Activated CD8-positive, alpha-beta T cell treated with anti-CD3 and anti-CD28 coated beads for 36 hours (primary cell): ENCODE data around the gene CAMSAP2. TPM values are rescaled to one million over a fixed set of nuclear protein-coding genes. Genes with fewer than 3 reads are reported as not detected.
A peak's percentile ranks its signal among the peaks of the same experiment; 100 is the strongest.

Experiments used
- ATAC-seq: fragments of 200-7000 bp; cut with Tn5 transposase; one replicate; pipeline ENCODE4 v1.10.0; 2021; ENCODE audit warnings: mild to moderate bottlenecking, moderate library complexity
- CTCF ChIA-PET: fragments of 350-600 bp; sonication (Branson Sonifier 250); formaldehyde crosslinking; loops from one replicate; lab custom pipeline; 2021; ENCODE audit warnings: antibody characterized with exemption; lab: Charles Lee
- POLR2A ChIA-PET: fragments of 350-600 bp; sonication (Branson Sonifier 250); formaldehyde crosslinking; loops from one replicate; lab custom pipeline; 2021; ENCODE audit warnings: antibody characterized with exemption; lab: Charles Lee
- DNase-seq: peaks from one replicate; pipeline ENCODE4 v3.0.0-alpha.2; 2020
- H3K27ac Mint-ChIP-seq: one replicate; pipeline ENCODE4 v1.8.0; 2021; ENCODE audit warnings: mild to moderate bottlenecking, mixed read lengths
- H3K27me3 Mint-ChIP-seq: one replicate; pipeline ENCODE4 v1.8.0; 2021; ENCODE audit warnings: mixed read lengths
- H3K36me3 Mint-ChIP-seq: one replicate; pipeline ENCODE4 v1.8.0; 2021; ENCODE audit warnings: low read depth, mixed read lengths
- H3K4me1 Mint-ChIP-seq: one replicate; pipeline ENCODE4 v1.8.0; 2021; ENCODE audit warnings: low read depth, mixed read lengths
- H3K4me3 Mint-ChIP-seq: one replicate; pipeline ENCODE4 v1.8.0; 2021; ENCODE audit warnings: mild to moderate bottlenecking, moderate library complexity, mixed read lengths
- H3K9me3 Mint-ChIP-seq: one replicate; pipeline ENCODE4 v1.8.0; 2021; ENCODE audit warnings: mixed read lengths
- intact Hi-C: fragments of 100-400 bp; cut with micrococcal nuclease; formaldehyde crosslinking; loops from one replicate; pipeline ENCODE4 v1.10.0; 2022
- total RNA-seq, 2 experiments: library from RNA; stranded (reverse); gene quantifications; one replicate each; pipeline ENCODE4 v1.2.3, GENCODE V29; 2021
- TF ChIP-seq, protein P1 (sequence below): fragments of 200-600 bp; IDR thresholded peaks from one replicate; pipeline ENCODE4 v1.8.0; 2022; ENCODE audit warnings: antibody characterized with exemption, mild to moderate bottlenecking

Gene CAMSAP2
- total RNA-seq, 2 experiments from 2014 or later = 1.8 to 2.1 TPM

DNA sequence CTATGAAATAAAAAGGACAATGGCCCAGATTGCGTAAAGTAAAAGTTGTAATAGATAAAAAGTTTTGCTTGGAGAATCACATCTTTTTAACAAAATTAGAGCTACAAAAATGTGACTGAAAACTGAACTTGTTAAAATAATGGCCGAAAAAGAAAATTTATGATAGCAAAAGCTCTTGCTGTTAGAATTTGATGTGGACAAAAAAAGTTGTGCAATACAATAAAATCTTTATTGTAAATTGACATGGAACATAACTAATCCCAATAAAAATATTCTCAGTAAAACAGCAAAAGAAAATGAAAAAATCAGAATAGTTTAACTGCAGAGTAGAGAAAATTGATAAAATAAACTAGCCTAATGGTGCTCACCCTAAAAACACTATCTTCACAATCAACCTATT, 11.4 kb upstream of the CAMSAP2 start:
- ChIA-PET POLR2A (no interaction called here), CTCF (interaction anchor here (1.0 kb wide), 1 partner anchor 9 kb away, joined by 3 read pairs; no protein-coding TSS in a partner anchor)
- Mint-ChIP-seq H3K4me3 (no peak overlapping the region), H3K4me1 (peaks cover 5% of the 10 kb centered on the region), H3K9me3 (no peaks in the 10 kb centered on the region), H3K27ac (no peak overlapping the region), H3K27me3 (peaks cover 5% of the 10 kb centered on the region), H3K36me3 (no peaks in the 10 kb centered on the region)
- TF ChIP-seq, protein P1, sequence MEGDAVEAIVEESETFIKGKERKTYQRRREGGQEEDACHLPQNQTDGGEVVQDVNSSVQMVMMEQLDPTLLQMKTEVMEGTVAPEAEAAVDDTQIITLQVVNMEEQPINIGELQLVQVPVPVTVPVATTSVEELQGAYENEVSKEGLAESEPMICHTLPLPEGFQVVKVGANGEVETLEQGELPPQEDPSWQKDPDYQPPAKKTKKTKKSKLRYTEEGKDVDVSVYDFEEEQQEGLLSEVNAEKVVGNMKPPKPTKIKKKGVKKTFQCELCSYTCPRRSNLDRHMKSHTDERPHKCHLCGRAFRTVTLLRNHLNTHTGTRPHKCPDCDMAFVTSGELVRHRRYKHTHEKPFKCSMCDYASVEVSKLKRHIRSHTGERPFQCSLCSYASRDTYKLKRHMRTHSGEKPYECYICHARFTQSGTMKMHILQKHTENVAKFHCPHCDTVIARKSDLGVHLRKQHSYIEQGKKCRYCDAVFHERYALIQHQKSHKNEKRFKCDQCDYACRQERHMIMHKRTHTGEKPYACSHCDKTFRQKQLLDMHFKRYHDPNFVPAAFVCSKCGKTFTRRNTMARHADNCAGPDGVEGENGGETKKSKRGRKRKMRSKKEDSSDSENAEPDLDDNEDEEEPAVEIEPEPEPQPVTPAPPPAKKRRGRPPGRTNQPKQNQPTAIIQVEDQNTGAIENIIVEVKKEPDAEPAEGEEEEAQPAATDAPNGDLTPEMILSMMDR = no peak
- no peak for ATAC-seq
- intact Hi-C loops = no loop called here
- no peak for DNase-seq

DNA sequence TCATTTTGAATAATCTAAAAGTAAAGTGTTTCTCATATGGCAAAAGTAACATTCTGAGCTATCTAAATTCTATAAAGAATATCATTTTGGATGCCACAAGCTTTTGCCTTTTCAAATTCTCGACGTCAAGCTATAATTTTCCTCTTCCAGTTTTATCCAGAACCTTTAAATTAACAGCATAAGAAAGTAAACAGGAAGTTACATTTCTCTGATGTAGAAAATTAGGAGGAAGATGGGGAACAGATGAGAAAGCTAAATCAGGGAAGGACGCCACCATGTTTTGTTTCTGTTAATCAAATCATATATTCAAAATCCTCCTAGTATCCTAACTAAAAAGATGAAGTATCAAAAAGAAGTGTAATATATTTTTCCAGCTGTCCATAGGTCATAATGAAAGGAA, 8.8 kb upstream of the CAMSAP2 start:
- DNase-seq (no peak), ATAC-seq (no peak)
- H3K27ac Mint-ChIP-seq = no peak overlapping the region
- H3K4me3 Mint-ChIP-seq = no peak overlapping the region
- TF ChIP-seq, protein P1 = no peak
- peaks cover 6% of the 10 kb centered on the region for H3K27me3 Mint-ChIP-seq
- peaks cover 13% of the 10 kb centered on the region for H3K4me1 Mint-ChIP-seq
- ChIA-PET POLR2A (interaction anchor here (1.1 kb wide), 1 partner anchor 9 kb away, joined by 5 read pairs; the partner anchor contains the start of gene CAMSAP2), CTCF (interaction anchor here (1.3 to 1.8 kb wide), 3 partner anchors 11 to 108 kb away, joined by 3 to 5 read pairs (median 3); no protein-coding TSS in a partner anchor)
- H3K9me3 Mint-ChIP-seq = no peaks in the 10 kb centered on the region
- no peaks in the 10 kb centered on the region for H3K36me3 Mint-ChIP-seq
- intact Hi-C loops = no loop called here

DNA sequence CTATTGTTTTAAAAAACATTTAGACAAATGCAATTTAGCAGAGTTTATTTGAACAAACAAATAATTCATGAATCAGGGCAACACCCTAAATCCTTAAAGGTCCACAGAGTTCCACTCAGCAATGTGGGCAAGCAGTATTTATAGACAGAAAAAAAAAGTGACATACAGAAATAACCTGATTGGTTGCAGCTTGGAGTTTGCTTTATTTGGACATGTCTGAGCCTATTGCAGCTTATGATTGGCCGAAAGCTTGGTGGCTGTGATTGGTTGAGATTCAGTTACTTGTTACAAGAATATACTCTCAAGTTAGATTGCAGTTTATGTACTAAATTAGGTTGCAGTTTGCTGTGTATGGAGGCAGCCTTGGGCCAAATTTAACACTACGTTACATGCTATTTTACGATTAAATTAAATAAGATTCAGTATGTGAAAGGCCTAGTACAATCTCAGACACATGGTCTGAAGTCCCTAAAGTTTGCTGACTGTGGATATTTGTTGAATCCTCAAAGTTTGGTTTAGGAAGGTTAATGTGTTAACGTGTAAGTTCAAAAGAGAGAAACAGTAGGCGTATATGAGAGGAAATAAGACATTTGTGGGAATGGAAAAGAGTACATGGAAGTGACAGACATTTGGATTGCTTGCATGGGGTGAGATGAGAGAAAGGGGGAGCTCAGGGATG, 6.9 kb upstream of the CAMSAP2 start:
- Mint-ChIP-seq H3K27ac (no peak overlapping the region), H3K4me1 (peaks cover 13% of the 10 kb centered on the region), H3K27me3 (peaks cover 7% of the 10 kb centered on the region), H3K4me3 (no peak overlapping the region), H3K36me3 (no peaks in the 10 kb centered on the region), H3K9me3 (no peaks in the 10 kb centered on the region)
- ChIA-PET CTCF (no interaction called here), POLR2A (interaction anchor here (0.6 kb wide), 1 partner anchor 80 kb away, joined by 3 read pairs; no protein-coding TSS in a partner anchor)
- intact Hi-C loops = no loop called here
- no peak for DNase-seq
- ATAC-seq = no peak
- TF ChIP-seq, protein P1 = no peak

DNA sequence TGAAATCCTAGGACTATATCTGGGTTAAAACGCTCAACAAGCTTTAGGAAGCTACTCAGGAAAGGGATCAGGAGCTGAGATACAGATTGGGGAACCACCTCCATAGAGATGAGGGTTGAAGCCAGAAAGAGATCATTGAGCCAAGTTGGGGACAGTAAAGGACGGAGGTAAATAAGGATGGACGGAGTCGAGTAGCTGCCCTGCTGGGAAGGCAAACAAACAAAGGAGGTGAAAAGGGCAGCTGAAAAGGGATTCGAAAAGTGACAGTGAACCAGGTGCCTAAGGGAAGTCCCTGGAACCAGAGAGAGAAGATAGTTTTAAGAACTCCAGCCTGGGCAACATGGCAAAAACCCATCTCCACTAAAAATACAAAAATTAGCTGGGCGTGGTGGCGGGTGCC, 6.3 kb upstream of the CAMSAP2 start:
- intact Hi-C loops = no loop called here
- no peak overlapping the region for H3K4me3 Mint-ChIP-seq
- H3K36me3 Mint-ChIP-seq = no peaks in the 10 kb centered on the region
- H3K9me3 Mint-ChIP-seq = no peaks in the 10 kb centered on the region
- ChIA-PET CTCF (interaction anchor here (0.6 kb wide), 1 partner anchor 237 kb away, joined by 3 read pairs; no protein-coding TSS in a partner anchor), POLR2A (interaction anchor here (0.6 kb wide), 2 partner anchors 71 to 80 kb away, joined by 3 read pairs; no protein-coding TSS in a partner anchor)
- TF ChIP-seq, protein P1 = no peak
- peaks cover 7% of the 10 kb centered on the region for H3K27me3 Mint-ChIP-seq
- H3K27ac Mint-ChIP-seq = no peak overlapping the region
- DNase-seq = no peak
- ATAC-seq = no peak
- H3K4me1 Mint-ChIP-seq = peaks cover 13% of the 10 kb centered on the region

DNA sequence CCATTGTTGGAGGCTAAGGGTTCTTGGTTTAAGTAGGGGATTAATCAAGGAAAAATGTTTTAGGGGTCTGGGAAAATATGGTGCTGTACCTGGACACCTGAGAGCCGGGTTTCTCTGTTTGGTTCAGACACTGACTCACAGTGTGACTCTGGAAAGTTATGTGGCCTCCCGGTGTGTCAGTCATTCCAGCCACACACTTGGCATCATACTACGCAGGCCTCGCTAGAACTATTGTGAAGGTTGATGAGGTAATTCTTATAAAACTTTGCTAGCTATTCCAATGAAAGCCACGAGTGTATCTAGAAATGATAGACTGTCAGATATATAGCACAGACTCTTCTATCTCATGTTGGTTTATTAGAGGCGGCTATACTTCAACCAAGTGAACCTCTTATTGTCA, 4.8 kb upstream of the CAMSAP2 start:
- TF ChIP-seq, protein P1 = no peak
- intact Hi-C loops = no loop called here
- DNase-seq = peak; percentile 62
- H3K36me3 Mint-ChIP-seq = no peaks in the 10 kb centered on the region
- POLR2A ChIA-PET = no interaction called here
- H3K27me3 Mint-ChIP-seq = peaks cover 7% of the 10 kb centered on the region
- CTCF ChIA-PET = no interaction called here
- no peak overlapping the region for H3K27ac Mint-ChIP-seq
- H3K4me3 Mint-ChIP-seq = no peak overlapping the region
- peaks cover 21% of the 10 kb centered on the region for H3K4me1 Mint-ChIP-seq
- ATAC-seq = peak; percentile 74
- no peaks in the 10 kb centered on the region for H3K9me3 Mint-ChIP-seq
